WTC11 (cell line): ENCODE measurements around the gene HOMER2. TPM values are rescaled to one million over a fixed set of nuclear protein-coding genes. Genes with fewer than 3 reads are reported as not detected.
A peak's percentile ranks its signal among the peaks of the same experiment; 100 is the strongest.

Experiments used
- ATAC-seq: fragments of 200-7000 bp; cut with Tn5 transposase; 2 replicates; pipeline ENCODE4 v1.10.0; 2021; ENCODE audit warnings: mild to moderate bottlenecking, moderate library complexity
- CTCF ChIA-PET: fragments of 300-600 bp; sonication (Branson Sonifier 250); formaldehyde crosslinking; loops from one replicate; lab custom pipeline; 2021; ENCODE audit warnings: antibody characterized with exemption; lab: Charles Lee
- POLR2A ChIA-PET: fragments of 350-600 bp; sonication (Branson Sonifier 250); formaldehyde crosslinking; loops from one replicate; lab custom pipeline; 2021; ENCODE audit warnings: antibody characterized with exemption; lab: Charles Lee
- DNase-seq: peaks from one replicate; pipeline ENCODE4 v3.0.0; 2021; ENCODE audit warnings: low spot score
- H3K27ac Mint-ChIP-seq: 2 replicates; pipeline ENCODE4 v1.8.0; 2021; ENCODE audit warnings: mixed read lengths
- H3K27me3 Mint-ChIP-seq: 2 replicates; pipeline ENCODE4 v1.8.0; 2021; ENCODE audit warnings: low read depth, mild to moderate bottlenecking, moderate library complexity, mixed read lengths
- H3K36me3 Mint-ChIP-seq: 2 replicates; pipeline ENCODE4 v1.8.0; 2021; ENCODE audit warnings: mixed read lengths
- H3K4me1 Mint-ChIP-seq: 2 replicates; pipeline ENCODE4 v1.8.0; 2022; ENCODE audit warnings: mixed read lengths
- H3K4me3 Mint-ChIP-seq: 2 replicates; pipeline ENCODE4 v1.8.0; 2021; ENCODE audit warnings: mild to moderate bottlenecking, moderate library complexity, mixed read lengths
- H3K9me3 Mint-ChIP-seq: 2 replicates; pipeline ENCODE4 v1.8.0; 2021; ENCODE audit warnings: mixed read lengths
- NR3C1 ChIP-seq: sonication (generic); formaldehyde crosslinking; conservative IDR thresholded peaks from 2 replicates; pipeline ENCODE4 v1.8.1; 2023; ENCODE audit warnings: low read depth, mild to moderate bottlenecking, missing genetic modification reagents
- OVOL2 ChIP-seq: fragments of 250-450 bp; sonication (Bioruptor Pico); IDR thresholded peaks from 2 replicates; pipeline ENCODE4 v1.9.0; 2021; ENCODE audit warnings: mild to moderate bottlenecking, borderline replicate concordance
- TP53 ChIP-seq: sonication (generic); formaldehyde crosslinking; IDR thresholded peaks from 2 replicates; pipeline ENCODE4 v1.8.1; 2023; ENCODE audit warnings: mild to moderate bottlenecking, missing genetic modification reagents
- ZBTB21 ChIP-seq: sonication (generic); formaldehyde crosslinking; IDR thresholded peaks from 2 replicates; pipeline ENCODE4 v1.8.1; 2023; ENCODE audit warnings: mild to moderate bottlenecking, missing genetic modification reagents, borderline replicate concordance
- ZNF423 ChIP-seq: fragments of 250-450 bp; sonication (Bioruptor Pico); IDR thresholded peaks from 2 replicates; pipeline ENCODE4 v2.1.2; 2022; ENCODE audit warnings: mild to moderate bottlenecking, moderate library complexity
- total RNA-seq: library from RNA; stranded (reverse); gene quantifications from 3 replicates; pipeline ENCODE4 v1.2.3, GENCODE V29; 2021
- TF ChIP-seq, protein P1 (sequence below): sonication (generic); formaldehyde crosslinking; IDR thresholded peaks from 2 replicates; pipeline ENCODE4 v1.8.0; 2022; ENCODE audit warnings: mild to moderate bottlenecking, missing genetic modification reagents
- TF ChIP-seq, protein P2 (sequence below): sonication (generic); formaldehyde crosslinking; conservative IDR thresholded peaks from 2 replicates; pipeline ENCODE4 v1.8.1; 2023; ENCODE audit warnings: mild to moderate bottlenecking, low read depth, missing genetic modification reagents, moderate library complexity
- TF ChIP-seq, protein P3 (sequence below): sonication (generic); formaldehyde crosslinking; IDR thresholded peaks from 2 replicates; pipeline ENCODE4 v1.8.1; 2022; ENCODE audit warnings: mild to moderate bottlenecking, moderate library complexity, missing genetic modification reagents
- TF ChIP-seq, protein P4 (sequence below): sonication (generic); formaldehyde crosslinking; IDR thresholded peaks from 2 replicates; pipeline ENCODE4 v1.8.1; 2023; ENCODE audit warnings: mild to moderate bottlenecking, missing genetic modification reagents, borderline replicate concordance
- TF ChIP-seq, protein P5 (sequence below): sonication (generic); formaldehyde crosslinking; conservative IDR thresholded peaks from 2 replicates; pipeline ENCODE4 v1.8.1; 2022; ENCODE audit warnings: mild to moderate bottlenecking, missing genetic modification reagents
- TF ChIP-seq, protein P6 (sequence below): sonication (generic); formaldehyde crosslinking; IDR thresholded peaks from 2 replicates; pipeline ENCODE4 v1.8.0; 2022; ENCODE audit warnings: mild to moderate bottlenecking, missing genetic modification reagents
- TF ChIP-seq, protein P7 (sequence below): fragments of 250-450 bp; sonication (Bioruptor Pico); IDR thresholded peaks from 2 replicates; pipeline ENCODE4 v1.9.0; 2021; ENCODE audit warnings: mild to moderate bottlenecking

The HOMER2 gene
- total RNA-seq, 1 experiment from 2014 or later: 17.4 TPM

DNA sequence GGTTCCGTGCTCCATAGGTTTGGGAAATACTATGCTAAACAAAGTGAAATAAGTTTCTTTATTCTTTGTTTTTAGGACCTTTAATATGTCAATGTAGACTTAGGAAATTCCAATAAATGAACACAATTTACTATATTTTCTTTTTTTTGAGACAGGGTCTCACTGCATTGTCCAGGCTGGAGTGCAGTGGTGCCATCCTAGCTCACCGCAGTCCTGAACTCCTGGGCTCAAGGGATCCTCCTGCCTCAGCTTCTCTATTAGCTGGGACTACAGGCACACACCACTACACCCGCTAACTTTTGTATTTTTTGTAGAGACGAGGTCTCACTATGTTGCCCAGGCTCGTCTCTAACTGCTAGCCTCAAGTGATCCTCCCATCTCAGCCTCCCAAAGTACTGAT is 12.4 kb upstream of the HOMER2 start (continued):
- TF ChIP-seq, protein P1, sequence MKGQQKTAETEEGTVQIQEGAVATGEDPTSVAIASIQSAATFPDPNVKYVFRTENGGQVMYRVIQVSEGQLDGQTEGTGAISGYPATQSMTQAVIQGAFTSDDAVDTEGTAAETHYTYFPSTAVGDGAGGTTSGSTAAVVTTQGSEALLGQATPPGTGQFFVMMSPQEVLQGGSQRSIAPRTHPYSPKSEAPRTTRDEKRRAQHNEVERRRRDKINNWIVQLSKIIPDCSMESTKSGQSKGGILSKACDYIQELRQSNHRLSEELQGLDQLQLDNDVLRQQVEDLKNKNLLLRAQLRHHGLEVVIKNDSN: no peak
- TF ChIP-seq, protein P2, sequence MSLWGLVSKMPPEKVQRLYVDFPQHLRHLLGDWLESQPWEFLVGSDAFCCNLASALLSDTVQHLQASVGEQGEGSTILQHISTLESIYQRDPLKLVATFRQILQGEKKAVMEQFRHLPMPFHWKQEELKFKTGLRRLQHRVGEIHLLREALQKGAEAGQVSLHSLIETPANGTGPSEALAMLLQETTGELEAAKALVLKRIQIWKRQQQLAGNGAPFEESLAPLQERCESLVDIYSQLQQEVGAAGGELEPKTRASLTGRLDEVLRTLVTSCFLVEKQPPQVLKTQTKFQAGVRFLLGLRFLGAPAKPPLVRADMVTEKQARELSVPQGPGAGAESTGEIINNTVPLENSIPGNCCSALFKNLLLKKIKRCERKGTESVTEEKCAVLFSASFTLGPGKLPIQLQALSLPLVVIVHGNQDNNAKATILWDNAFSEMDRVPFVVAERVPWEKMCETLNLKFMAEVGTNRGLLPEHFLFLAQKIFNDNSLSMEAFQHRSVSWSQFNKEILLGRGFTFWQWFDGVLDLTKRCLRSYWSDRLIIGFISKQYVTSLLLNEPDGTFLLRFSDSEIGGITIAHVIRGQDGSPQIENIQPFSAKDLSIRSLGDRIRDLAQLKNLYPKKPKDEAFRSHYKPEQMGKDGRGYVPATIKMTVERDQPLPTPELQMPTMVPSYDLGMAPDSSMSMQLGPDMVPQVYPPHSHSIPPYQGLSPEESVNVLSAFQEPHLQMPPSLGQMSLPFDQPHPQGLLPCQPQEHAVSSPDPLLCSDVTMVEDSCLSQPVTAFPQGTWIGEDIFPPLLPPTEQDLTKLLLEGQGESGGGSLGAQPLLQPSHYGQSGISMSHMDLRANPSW (CRISPR knock-in tag): no peak
- TF ChIP-seq, protein P3, sequence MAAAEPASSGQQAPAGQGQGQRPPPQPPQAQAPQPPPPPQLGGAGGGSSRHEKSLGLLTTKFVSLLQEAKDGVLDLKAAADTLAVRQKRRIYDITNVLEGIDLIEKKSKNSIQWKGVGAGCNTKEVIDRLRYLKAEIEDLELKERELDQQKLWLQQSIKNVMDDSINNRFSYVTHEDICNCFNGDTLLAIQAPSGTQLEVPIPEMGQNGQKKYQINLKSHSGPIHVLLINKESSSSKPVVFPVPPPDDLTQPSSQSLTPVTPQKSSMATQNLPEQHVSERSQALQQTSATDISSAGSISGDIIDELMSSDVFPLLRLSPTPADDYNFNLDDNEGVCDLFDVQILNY (CRISPR knock-in tag): no peak
- TF ChIP-seq, protein P4, sequence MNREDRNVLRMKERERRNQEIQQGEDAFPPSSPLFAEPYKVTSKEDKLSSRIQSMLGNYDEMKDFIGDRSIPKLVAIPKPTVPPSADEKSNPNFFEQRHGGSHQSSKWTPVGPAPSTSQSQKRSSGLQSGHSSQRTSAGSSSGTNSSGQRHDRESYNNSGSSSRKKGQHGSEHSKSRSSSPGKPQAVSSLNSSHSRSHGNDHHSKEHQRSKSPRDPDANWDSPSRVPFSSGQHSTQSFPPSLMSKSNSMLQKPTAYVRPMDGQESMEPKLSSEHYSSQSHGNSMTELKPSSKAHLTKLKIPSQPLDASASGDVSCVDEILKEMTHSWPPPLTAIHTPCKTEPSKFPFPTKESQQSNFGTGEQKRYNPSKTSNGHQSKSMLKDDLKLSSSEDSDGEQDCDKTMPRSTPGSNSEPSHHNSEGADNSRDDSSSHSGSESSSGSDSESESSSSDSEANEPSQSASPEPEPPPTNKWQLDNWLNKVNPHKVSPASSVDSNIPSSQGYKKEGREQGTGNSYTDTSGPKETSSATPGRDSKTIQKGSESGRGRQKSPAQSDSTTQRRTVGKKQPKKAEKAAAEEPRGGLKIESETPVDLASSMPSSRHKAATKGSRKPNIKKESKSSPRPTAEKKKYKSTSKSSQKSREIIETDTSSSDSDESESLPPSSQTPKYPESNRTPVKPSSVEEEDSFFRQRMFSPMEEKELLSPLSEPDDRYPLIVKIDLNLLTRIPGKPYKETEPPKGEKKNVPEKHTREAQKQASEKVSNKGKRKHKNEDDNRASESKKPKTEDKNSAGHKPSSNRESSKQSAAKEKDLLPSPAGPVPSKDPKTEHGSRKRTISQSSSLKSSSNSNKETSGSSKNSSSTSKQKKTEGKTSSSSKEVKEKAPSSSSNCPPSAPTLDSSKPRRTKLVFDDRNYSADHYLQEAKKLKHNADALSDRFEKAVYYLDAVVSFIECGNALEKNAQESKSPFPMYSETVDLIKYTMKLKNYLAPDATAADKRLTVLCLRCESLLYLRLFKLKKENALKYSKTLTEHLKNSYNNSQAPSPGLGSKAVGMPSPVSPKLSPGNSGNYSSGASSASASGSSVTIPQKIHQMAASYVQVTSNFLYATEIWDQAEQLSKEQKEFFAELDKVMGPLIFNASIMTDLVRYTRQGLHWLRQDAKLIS (CRISPR knock-in tag): no peak

DNA sequence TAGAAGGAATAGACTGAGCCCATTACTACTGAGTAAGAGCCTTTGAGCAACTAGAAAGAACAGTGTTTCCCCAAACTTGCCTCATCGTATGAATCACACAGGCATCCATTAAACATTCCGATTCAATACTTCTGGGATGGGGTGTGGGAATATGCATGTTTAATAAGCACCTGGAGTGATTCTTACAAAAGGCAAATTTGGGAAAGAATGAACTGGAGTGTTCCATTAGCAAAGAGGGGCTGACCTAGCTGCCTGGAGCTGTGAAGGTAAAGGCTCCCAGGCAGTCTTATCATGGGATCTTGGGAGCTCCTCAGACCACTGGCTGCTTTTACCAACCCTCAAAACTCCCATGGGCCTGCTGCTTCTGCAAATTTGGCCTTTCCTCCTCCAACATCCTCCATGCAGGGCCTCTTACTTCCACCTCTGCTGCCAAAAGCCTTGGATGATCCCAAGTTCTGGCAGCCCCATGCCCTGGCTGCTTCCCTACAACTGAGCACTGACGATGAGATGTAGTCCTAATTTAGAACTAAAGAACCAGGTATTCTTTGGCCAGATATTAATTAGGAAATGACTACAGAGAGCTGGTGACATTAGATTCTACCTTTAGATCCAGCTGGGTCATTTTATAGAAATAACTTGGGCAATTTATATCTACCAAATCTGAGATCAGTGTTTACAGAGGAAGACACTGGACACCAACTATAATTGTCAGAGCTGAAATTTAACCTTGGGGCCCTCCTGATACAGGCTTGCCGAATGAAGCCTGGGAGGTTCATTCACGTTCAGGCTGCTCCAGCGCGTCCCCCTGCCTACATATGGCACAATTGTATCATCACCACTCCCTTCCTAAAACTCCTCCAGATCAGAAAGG is 11.2 kb upstream of the HOMER2 start:
- no peaks in the 10 kb centered on the region for H3K9me3 Mint-ChIP-seq
- H3K4me3 Mint-ChIP-seq: no peak overlapping the region; the same call in 1 of the 2 replicates
- peak; percentile 81 for ATAC-seq
- TF ChIP-seq NR3C1 (CRISPR knock-in tag) (no peak), TP53 (CRISPR knock-in tag) (no peak), OVOL2 (CRISPR knock-in tag) (no peak), ZBTB21 (CRISPR knock-in tag) (no peak), ZNF423 (no peak)
- TF ChIP-seq, protein P5, sequence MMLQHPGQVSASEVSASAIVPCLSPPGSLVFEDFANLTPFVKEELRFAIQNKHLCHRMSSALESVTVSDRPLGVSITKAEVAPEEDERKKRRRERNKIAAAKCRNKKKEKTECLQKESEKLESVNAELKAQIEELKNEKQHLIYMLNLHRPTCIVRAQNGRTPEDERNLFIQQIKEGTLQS (CRISPR knock-in tag): no peak
- TF ChIP-seq, protein P6, sequence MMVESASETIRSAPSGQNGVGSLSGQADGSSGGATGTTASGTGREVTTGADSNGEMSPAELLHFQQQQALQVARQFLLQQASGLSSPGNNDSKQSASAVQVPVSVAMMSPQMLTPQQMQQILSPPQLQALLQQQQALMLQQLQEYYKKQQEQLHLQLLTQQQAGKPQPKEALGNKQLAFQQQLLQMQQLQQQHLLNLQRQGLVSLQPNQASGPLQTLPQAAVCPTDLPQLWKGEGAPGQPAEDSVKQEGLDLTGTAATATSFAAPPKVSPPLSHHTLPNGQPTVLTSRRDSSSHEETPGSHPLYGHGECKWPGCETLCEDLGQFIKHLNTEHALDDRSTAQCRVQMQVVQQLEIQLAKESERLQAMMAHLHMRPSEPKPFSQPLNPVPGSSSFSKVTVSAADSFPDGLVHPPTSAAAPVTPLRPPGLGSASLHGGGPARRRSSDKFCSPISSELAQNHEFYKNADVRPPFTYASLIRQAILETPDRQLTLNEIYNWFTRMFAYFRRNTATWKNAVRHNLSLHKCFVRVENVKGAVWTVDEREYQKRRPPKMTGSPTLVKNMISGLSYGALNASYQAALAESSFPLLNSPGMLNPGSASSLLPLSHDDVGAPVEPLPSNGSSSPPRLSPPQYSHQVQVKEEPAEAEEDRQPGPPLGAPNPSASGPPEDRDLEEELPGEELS (CRISPR knock-in tag): no peak
- TF ChIP-seq, protein P7, sequence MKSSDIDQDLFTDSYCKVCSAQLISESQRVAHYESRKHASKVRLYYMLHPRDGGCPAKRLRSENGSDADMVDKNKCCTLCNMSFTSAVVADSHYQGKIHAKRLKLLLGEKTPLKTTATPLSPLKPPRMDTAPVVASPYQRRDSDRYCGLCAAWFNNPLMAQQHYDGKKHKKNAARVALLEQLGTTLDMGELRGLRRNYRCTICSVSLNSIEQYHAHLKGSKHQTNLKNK: no peak
- POLR2A ChIA-PET: interaction anchor here (0.6 kb wide), 1 partner anchor 360 kb away, joined by 3 read pairs; no protein-coding TSS in a partner anchor
- H3K4me1 Mint-ChIP-seq: peaks cover 13% of the 10 kb centered on the region
- H3K36me3 Mint-ChIP-seq: no peaks in the 10 kb centered on the region
- DNase-seq: no peak
- CTCF ChIA-PET: interaction anchor here (2.8 kb wide), 1 partner anchor 114 kb away, joined by 16 read pairs; no protein-coding TSS in a partner anchor
- peak overlapping the region; percentile 63; the same call in 1 of the 2 replicates for H3K27ac Mint-ChIP-seq
- H3K27me3 Mint-ChIP-seq: peaks cover 3% of the 10 kb centered on the region; the same call in 1 of the 2 replicates
